HepG2 (cell line): ENCODE results near the gene ANKRD13D.

Source experiments
- ATF2 ChIP-seq: sonication (generic); formaldehyde crosslinking; IDR thresholded peaks from 2 replicates; pipeline ENCODE4 v1.4.0; 2020; ENCODE audit warnings: missing genetic modification reagents
- CREB1 ChIP-seq, 2 experiments: fragments of 450-650 bp in 1 of 2; IDR thresholded peaks; 2 replicates each; pipeline ENCODE4 v1.6.1; 2016 to 2017; ENCODE audit warnings: control low read depth in 1 of 2, mild to moderate bottlenecking in 1 of 2, missing compliant biosample characterization in 1 of 2, missing genetic modification characterization in 1 of 2
- KLF6 ChIP-seq: IDR thresholded peaks from 2 replicates; pipeline ENCODE4 v1.8.0; 2016; ENCODE audit warnings: missing biosample characterization, missing genetic modification reagents
- MAX ChIP-seq: IDR thresholded peaks from 2 replicates; pipeline ENCODE4 v1.6.1; 2012; ENCODE audit warnings: inconsistent platforms
- PLRG1 ChIP-seq: fragments of 450-650 bp; conservative IDR thresholded peaks from 2 replicates; pipeline ENCODE4 v1.6.1; 2016
- POLR2A ChIP-seq, 2 experiments: IDR thresholded peaks; 2 replicates each; pipeline ENCODE4 v1.6.1; 2011; ENCODE audit warnings: low read depth in 2 of 2, low read length in 2 of 2, mild to moderate bottlenecking in 1 of 2, moderate library complexity in 1 of 2; ENCODE audit not compliant: insufficient read depth in 1 of 2
- POLR2AphosphoS5 ChIP-seq: IDR thresholded peaks from 2 replicates; pipeline ENCODE4 v1.6.1; 2012; ENCODE audit warnings: low read depth, low read length
- RELA ChIP-seq: sonication (generic); formaldehyde crosslinking; IDR thresholded peaks from 2 replicates; pipeline ENCODE4 v1.4.0; 2020; ENCODE audit warnings: missing genetic modification reagents
- SMC3 ChIP-seq: IDR thresholded peaks from 2 replicates; pipeline ENCODE4 v1.6.1; 2011; ENCODE audit warnings: low read length, improper control_type of control experiment
- TBP ChIP-seq: sonication (generic); formaldehyde crosslinking; IDR thresholded peaks from 2 replicates; pipeline ENCODE4 v1.5.0; 2020; ENCODE audit warnings: missing genetic modification reagents
- ZNF468 ChIP-seq: sonication (generic); formaldehyde crosslinking; IDR thresholded peaks from 2 replicates; pipeline ENCODE4 v1.8.0; 2022; ENCODE audit warnings: mild to moderate bottlenecking, moderate library complexity, missing genetic modification reagents
- ZZZ3 ChIP-seq: sonication (generic); formaldehyde crosslinking; IDR thresholded peaks from 2 replicates; pipeline ENCODE4 v1.4.0; 2020; ENCODE audit warnings: missing genetic modification reagents, mild to moderate bottlenecking, borderline replicate concordance
- TF ChIP-seq, protein P1 (sequence below): sonication (generic); formaldehyde crosslinking; IDR thresholded peaks from 2 replicates; pipeline ENCODE4 v1.5.0; 2020; ENCODE audit warnings: mild to moderate bottlenecking, missing genetic modification reagents, moderate library complexity

GRCh38 chr11:67349457-67349856 is 60.4 kb downstream of the ANKRD13D start:
- TF ChIP-seq SMC3 (no peak), PLRG1 (no peak), MAX (no peak), ATF2 (CRISPR knock-in tag) (no peak), POLR2A (IDR thresholded peaks at IDR 0.05; ENCODE audit: insufficient read depth in 1 of 2, low read depth in 2 of 2, low read length in 2 of 2) (no peak), TBP (CRISPR knock-in tag) (no peak), CREB1 (IDR thresholded peaks at IDR 0.05) (no peak), CREB1 (CRISPR knock-in tag; IDR thresholded peaks at IDR 0.05) (no peak), ZZZ3 (CRISPR knock-in tag) (no peak), RELA (CRISPR knock-in tag) (no peak), KLF6 (CRISPR knock-in tag) (no peak), ZNF468 (CRISPR knock-in tag) (no peak), POLR2AphosphoS5 (no peak)
- TF ChIP-seq, protein P1, sequence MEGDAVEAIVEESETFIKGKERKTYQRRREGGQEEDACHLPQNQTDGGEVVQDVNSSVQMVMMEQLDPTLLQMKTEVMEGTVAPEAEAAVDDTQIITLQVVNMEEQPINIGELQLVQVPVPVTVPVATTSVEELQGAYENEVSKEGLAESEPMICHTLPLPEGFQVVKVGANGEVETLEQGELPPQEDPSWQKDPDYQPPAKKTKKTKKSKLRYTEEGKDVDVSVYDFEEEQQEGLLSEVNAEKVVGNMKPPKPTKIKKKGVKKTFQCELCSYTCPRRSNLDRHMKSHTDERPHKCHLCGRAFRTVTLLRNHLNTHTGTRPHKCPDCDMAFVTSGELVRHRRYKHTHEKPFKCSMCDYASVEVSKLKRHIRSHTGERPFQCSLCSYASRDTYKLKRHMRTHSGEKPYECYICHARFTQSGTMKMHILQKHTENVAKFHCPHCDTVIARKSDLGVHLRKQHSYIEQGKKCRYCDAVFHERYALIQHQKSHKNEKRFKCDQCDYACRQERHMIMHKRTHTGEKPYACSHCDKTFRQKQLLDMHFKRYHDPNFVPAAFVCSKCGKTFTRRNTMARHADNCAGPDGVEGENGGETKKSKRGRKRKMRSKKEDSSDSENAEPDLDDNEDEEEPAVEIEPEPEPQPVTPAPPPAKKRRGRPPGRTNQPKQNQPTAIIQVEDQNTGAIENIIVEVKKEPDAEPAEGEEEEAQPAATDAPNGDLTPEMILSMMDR (CRISPR knock-in tag), result no peak
